ENCODE data around the gene ATP6V0C. TPM values are rescaled to one million over a fixed set of nuclear protein-coding genes. Genes with fewer than 3 reads are reported as not detected.

The ATP6V0C gene
- total and polyA plus RNA-seq, 2 of the 13 experiments (the other 11 are each of a cell fraction or from before 2014, with no cell fraction given), result 10.4 to 20.1 TPM

DNA sequence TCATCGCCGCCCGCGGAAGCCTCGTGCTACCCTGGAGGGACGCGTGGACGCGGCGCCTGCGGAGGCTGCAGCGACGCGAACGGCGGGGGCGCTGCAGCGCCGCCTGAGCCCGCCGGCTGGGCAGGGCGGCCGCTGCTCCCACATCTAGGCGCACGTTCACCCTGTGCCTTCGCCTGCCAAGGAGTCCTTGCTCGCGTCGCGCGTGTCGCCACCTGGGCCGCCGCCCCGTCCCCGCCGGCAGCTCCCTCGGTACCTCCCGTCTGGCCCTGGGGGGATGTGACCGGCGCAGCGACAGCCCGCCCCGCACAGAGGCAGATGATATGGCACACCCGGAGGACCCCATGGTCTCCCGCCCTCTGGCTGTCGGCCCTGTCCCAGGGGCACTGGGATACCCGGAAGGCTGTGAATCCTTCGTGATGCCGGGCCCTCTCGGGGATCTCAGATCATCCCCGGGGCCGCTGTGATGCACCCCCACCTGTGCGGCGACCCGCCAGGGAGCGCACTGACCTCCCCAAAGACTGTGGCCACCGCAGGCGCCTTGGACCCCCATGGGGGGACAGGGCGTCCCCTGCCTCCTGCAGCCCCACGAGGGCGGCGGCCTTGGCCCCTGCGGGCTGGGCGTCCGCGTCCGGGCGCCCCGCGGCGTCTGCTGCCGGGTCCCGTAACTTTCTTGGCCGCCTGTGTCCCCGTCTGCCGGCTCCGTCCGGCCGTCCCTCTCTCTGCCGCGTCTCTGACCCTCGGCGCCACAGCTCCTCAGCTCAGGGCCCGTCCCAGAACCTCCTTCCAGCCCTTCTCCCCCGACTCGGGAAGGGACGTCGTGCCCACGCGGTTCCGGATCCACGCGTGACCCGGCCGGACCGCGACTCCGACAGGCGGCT lies 39.5 kb upstream of the ATP6V0C start (continued):
- TF ChIP-seq ZNF841 (CRISPR knock-in tag; IDR thresholded peaks at IDR 0.05; ENCODE audit: borderline replicate concordance) (no peak), LCORL (IDR thresholded peaks at IDR 0.05) (no peak), LCORL (CRISPR knock-in tag; IDR thresholded peaks at IDR 0.05) (no peak), ZNF552 (CRISPR knock-in tag; IDR thresholded peaks at IDR 0.05; ENCODE audit: borderline replicate concordance) (no peak), NRL (CRISPR knock-in tag; IDR thresholded peaks at IDR 0.05; ENCODE audit: borderline replicate concordance) (no peak), SALL2 (CRISPR knock-in tag; IDR thresholded peaks at IDR 0.05) (peak; percentile 9; the same call in 1 of the 2 replicates), ZNF251 (CRISPR knock-in tag; IDR thresholded peaks at IDR 0.05) (no peak), MBD4 (IDR thresholded peaks at IDR 0.05; ENCODE audit: borderline replicate concordance, low read length) (no peak), PHF20 (CRISPR knock-in tag; IDR thresholded peaks at IDR 0.05) (0 out of 2 replicates have a peak, but pooled peaks have one; percentile 28), IRF2 (CRISPR knock-in tag; IDR thresholded peaks at IDR 0.05) (no peak), BRD4 (CRISPR knock-in tag; IDR thresholded peaks at IDR 0.05) (0 out of 2 replicates have a peak, but pooled peaks have one; percentile 27), RXRB (CRISPR knock-in tag; IDR thresholded peaks at IDR 0.05; ENCODE audit: borderline replicate concordance) (no peak), ZNF10 (CRISPR knock-in tag; IDR thresholded peaks at IDR 0.05; ENCODE audit: borderline replicate concordance, low read depth) (no peak), STAG1 (CRISPR knock-in tag; IDR thresholded peaks at IDR 0.05) (peak; percentile 47; the same call in 1 of the 2 replicates), ZNF101 (CRISPR knock-in tag; IDR thresholded peaks at IDR 0.05; ENCODE audit: borderline replicate concordance, low read depth) (no peak), ZKSCAN1 (IDR thresholded peaks at IDR 0.05; ENCODE audit: low read length) (no peak), ZBTB42 (CRISPR knock-in tag; IDR thresholded peaks at IDR 0.05) (no peak), ZNF660 (CRISPR knock-in tag; IDR thresholded peaks at IDR 0.05; ENCODE audit: borderline replicate concordance, low read depth) (no peak), NR2C2 (CRISPR knock-in tag; IDR thresholded peaks at IDR 0.05; ENCODE audit: borderline replicate concordance) (no peak), MTA1 (CRISPR knock-in tag; IDR thresholded peaks at IDR 0.05; ENCODE audit: borderline replicate concordance) (no peak), PHF5A (CRISPR knock-in tag; IDR thresholded peaks at IDR 0.05; ENCODE audit: low read depth, unreplicated experiment) (no peak), ZFP41 (CRISPR knock-in tag; IDR thresholded peaks at IDR 0.05; ENCODE audit: borderline replicate concordance) (no peak), SNAI1 (CRISPR knock-in tag; IDR thresholded peaks at IDR 0.05; ENCODE audit: borderline replicate concordance) (no peak), EHMT2 (IDR thresholded peaks at IDR 0.05; ENCODE audit: borderline replicate concordance, low read depth, low read length) (no peak), CENPX (CRISPR knock-in tag; IDR thresholded peaks at IDR 0.05) (no peak)
- TF ChIP-seq, protein P1, sequence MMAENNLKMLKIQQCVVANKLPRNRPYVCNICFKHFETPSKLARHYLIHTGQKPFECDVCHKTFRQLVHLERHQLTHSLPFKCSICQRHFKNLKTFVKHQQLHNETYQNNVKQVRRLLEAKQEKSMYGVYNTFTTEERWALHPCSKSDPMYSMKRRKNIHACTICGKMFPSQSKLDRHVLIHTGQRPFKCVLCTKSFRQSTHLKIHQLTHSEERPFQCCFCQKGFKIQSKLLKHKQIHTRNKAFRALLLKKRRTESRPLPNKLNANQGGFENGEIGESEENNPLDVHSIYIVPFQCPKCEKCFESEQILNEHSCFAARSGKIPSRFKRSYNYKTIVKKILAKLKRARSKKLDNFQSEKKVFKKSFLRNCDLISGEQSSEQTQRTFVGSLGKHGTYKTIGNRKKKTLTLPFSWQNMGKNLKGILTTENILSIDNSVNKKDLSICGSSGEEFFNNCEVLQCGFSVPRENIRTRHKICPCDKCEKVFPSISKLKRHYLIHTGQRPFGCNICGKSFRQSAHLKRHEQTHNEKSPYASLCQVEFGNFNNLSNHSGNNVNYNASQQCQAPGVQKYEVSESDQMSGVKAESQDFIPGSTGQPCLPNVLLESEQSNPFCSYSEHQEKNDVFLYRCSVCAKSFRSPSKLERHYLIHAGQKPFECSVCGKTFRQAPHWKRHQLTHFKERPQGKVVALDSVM (CRISPR knock-in tag; IDR thresholded peaks at IDR 0.05), result 0 out of 2 replicates have a peak, but pooled peaks have one; percentile 20
- TF ChIP-seq, protein P2, sequence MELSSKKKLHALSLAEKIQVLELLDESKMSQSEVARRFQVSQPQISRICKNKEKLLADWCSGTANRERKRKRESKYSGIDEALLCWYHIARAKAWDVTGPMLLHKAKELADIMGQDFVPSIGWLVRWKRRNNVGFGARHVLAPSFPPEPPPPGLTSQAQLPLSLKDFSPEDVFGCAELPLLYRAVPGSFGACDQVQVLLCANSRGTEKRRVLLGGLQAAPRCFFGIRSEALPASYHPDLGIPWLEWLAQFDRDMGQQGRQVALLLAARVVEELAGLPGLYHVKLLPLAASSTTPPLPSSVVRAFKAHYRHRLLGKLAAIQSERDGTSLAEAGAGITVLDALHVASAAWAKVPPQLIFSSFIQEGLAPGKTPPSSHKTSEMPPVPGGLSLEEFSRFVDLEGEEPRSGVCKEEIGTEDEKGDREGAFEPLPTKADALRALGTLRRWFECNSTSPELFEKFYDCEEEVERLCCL (CRISPR knock-in tag; IDR thresholded peaks at IDR 0.05; ENCODE audit: borderline replicate concordance), result no peak
